HL-60 (cell line): ENCODE results near the gene LIN52.

Source experiments
- DNase-seq, 2 experiments: peaks; one replicate each; pipeline ENCODE4 v3.0.0-alpha.2; 2010 to 2020; ENCODE audit warnings: low read depth in 1 of 2, low spot score in 1 of 2
- H3K27ac ChIP-seq: fragments of 250-450 bp; sonication (Bioruptor Pico); replicated peaks from 2 replicates; pipeline ENCODE4 v1.5.1; 2020; ENCODE audit warnings: mild to moderate bottlenecking, moderate library complexity
- H3K27me3 ChIP-seq: fragments of 250-450 bp; sonication (Bioruptor Pico); 2 replicates; pipeline ENCODE4 v1.5.1; 2021; ENCODE audit warnings: mild to moderate bottlenecking, moderate library complexity; ENCODE audit not compliant: insufficient read depth, poor library complexity, severe bottlenecking
- H3K4me3 ChIP-seq: replicated peaks from 2 replicates; pipeline ENCODE4 v1.5.1; 2011; ENCODE audit warnings: mild to moderate bottlenecking, control low read depth, low read length; ENCODE audit not compliant: insufficient read depth
- CTCF ChIP-seq: IDR thresholded peaks from one replicate; pipeline ENCODE4 v1.5.1; 2011; ENCODE audit warnings: low read length, control low read depth, inconsistent platforms; ENCODE audit not compliant: insufficient read depth
- GABPA ChIP-seq: IDR thresholded peaks from 2 replicates; pipeline ENCODE4 v1.6.1; 2012; ENCODE audit warnings: low read depth
- POLR2AphosphoS5 ChIP-seq: IDR thresholded peaks from 2 replicates; pipeline ENCODE4 v1.6.1; 2012; ENCODE audit warnings: low read depth
- REST ChIP-seq: IDR thresholded peaks from 2 replicates; pipeline ENCODE4 v1.6.1; 2012; ENCODE audit warnings: low read depth; ENCODE audit not compliant: insufficient replicate concordance
- SPI1 ChIP-seq: IDR thresholded peaks from 2 replicates; pipeline ENCODE4 v1.6.1; 2012; ENCODE audit warnings: low read depth, mild to moderate bottlenecking, borderline replicate concordance

LIN52 gene

DNA sequence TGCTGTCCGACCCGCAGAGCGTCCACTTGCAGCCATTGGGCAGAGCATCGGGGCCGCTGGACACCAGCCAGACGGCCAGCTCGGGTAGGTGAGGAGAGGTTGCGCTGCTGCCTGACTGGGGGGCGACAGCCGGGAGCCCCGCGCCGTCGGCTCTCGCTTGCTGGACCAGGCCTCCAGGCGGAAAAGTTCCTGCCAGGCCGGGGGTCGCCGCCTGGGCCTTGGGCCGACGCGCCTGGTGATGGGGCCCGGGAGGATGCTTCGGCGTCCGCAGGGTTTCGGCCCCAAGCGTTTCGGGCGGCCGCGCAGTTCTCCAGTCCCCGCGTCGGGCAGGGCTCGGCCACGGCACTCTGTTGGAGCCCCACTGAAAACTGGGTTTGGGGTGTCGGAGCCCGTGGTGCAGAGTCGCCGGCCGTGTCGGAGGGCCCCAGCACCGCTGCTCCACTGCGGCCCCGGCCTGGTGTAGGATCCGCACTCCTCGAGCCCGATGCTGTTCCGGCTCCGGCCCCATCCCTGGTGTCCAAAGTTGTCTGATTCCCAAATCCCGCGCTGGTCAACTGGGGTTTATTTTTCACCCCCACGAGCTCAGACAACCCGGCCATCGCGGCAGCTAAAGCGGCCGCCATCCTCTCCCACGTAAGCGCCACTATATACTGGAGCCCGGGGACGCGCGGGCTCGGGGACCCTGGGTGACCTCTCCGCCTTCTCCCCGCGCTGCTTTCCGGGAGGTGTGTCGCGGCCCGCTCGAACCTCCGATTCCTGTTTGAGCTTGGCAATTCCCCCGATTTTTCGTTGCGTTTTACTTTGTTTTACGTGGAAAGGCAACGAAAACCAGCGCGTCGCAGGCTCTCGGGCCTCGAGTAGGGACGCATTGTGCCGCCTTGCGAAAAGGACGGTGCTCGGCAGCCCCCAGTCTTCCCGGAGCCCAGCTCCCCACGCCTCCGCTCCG, 155.4 kb downstream of the LIN52 start:
- Histone ChIP-seq H3K27me3 (peaks cover 18% of the 10 kb centered on the region), H3K4me3 (no peak overlapping the region), H3K27ac (no peak overlapping the region)
- no peak for DNase-seq
- TF ChIP-seq GABPA (no peak), REST (no peak), CTCF (no peak), SPI1 (no peak), POLR2AphosphoS5 (no peak)

DNA sequence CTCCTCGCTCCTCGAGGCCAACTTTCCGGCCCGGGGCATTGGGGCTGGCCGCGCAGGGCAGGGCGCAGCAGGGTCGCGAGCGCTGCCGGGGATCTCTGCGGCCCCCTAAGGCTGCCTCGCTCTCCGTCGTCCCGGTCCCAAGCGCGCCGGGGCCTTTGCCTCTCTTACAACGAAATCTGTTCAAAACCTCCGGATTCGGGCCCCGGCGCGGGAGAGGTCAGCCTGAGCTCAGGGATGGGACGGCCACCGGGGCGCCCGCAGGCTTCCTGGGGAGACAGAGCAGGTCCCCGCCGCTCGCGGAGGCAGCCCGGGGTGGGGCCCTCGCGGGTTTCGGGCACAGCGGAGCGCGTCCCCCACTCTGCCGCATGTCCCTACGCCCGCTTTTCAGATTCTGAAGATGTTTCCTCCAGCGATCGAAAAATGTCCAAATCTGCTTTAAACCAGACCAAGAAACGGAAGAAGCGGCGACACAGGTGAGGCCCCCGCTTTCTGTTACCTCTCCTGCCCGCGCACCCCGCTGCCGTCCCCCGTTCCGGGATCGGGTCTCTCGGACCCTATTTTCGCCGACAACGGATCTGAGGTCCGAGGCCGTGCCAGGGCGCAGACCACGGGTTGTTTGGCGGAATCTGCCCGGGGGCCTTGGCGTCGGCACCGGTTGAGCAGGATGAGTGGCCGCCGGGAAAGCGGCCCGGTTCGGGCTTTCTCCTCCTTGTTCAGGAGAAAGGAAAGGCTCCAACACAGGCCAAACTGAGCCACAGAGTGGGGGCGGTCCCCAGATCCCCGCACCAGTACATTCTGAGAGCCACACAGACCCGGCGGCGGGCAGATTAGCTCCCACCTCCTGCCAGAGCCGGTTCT, 156.3 kb downstream of the LIN52 start:
- TF ChIP-seq SPI1 (no peak), GABPA (no peak), POLR2AphosphoS5 (no peak), CTCF (no peak)
- Histone ChIP-seq H3K4me3 (no peak overlapping the region), H3K27ac (no peak overlapping the region), H3K27me3 (peaks cover 18% of the 10 kb centered on the region)
- no peak for DNase-seq

GRCh38 chr14:74241652-74242017, 156.9 kb downstream of the LIN52 start:
- TF ChIP-seq CTCF (no peak), REST (no peak), POLR2AphosphoS5 (no peak), SPI1 (no peak)
- DNase-seq: no peak
- Histone ChIP-seq H3K27ac (no peak overlapping the region), H3K4me3 (no peak overlapping the region), H3K27me3 (peaks cover 18% of the 10 kb centered on the region)
